ENCODE results near the gene ARHGEF35.

ARHGEF35 gene

DNA sequence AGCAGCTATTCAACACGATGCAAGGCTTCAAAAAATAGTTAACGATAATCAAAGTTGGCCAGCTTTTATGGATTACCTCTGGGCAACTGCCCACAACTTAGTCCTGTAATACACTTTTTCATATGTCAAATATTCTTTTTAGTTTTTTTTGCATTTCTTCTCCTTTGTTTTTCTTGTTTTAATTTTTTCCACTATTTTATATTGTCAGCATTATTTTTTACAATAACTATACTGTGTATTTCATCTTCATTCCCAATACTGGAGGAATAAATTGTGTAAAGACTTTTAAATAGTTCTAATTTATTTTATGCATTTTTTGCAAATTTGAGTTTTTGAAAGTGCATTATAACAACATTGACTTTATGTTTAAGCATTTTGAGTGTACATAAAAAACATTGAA, 30.8 kb downstream of the ARHGEF35 start:
- Histone ChIP-seq H3K4me1 (no peaks in the 10 kb centered on the region), H3K4me3 (ENCODE audit: low read depth, low read length) (no peak overlapping the region), H3K27me3 (no peaks in the 10 kb centered on the region), H3K36me3 (no peaks in the 10 kb centered on the region), H3K9me3 (no peaks in the 10 kb centered on the region)
- DNase-seq = no peak
- TF ChIP-seq, protein P1, sequence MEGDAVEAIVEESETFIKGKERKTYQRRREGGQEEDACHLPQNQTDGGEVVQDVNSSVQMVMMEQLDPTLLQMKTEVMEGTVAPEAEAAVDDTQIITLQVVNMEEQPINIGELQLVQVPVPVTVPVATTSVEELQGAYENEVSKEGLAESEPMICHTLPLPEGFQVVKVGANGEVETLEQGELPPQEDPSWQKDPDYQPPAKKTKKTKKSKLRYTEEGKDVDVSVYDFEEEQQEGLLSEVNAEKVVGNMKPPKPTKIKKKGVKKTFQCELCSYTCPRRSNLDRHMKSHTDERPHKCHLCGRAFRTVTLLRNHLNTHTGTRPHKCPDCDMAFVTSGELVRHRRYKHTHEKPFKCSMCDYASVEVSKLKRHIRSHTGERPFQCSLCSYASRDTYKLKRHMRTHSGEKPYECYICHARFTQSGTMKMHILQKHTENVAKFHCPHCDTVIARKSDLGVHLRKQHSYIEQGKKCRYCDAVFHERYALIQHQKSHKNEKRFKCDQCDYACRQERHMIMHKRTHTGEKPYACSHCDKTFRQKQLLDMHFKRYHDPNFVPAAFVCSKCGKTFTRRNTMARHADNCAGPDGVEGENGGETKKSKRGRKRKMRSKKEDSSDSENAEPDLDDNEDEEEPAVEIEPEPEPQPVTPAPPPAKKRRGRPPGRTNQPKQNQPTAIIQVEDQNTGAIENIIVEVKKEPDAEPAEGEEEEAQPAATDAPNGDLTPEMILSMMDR (IDR thresholded peaks at IDR 0.05; ENCODE audit: low read depth, low read length) = no peak

DNA sequence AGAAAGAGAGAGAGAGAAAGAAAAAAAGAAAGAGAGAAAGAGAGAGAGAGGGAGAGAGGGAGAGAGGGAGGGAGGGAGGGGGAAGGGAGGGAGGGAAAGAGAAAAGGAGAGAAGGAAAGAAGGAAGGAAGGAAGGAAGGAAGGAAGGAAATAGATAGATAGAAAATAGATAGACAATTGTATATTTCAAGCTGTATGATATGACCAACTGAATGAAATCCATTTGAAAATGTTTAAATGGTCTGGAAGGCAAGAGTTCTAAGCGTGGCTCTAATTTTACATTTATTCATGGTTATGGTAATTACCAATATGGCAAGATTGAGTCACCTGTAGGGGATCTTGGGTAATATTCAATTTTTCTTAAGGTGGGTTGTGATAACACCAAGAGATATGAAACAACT, 36.8 kb downstream of the ARHGEF35 start:
- DNase-seq = no peak
- Histone ChIP-seq H3K4me3 (ENCODE audit: low read depth, low read length) (no peak overlapping the region), H3K4me1 (no peaks in the 10 kb centered on the region), H3K27me3 (no peaks in the 10 kb centered on the region), H3K9me3 (no peaks in the 10 kb centered on the region), H3K36me3 (no peaks in the 10 kb centered on the region)
- TF ChIP-seq, protein P1 (IDR thresholded peaks at IDR 0.05; ENCODE audit: low read depth, low read length) = no peak

DNA sequence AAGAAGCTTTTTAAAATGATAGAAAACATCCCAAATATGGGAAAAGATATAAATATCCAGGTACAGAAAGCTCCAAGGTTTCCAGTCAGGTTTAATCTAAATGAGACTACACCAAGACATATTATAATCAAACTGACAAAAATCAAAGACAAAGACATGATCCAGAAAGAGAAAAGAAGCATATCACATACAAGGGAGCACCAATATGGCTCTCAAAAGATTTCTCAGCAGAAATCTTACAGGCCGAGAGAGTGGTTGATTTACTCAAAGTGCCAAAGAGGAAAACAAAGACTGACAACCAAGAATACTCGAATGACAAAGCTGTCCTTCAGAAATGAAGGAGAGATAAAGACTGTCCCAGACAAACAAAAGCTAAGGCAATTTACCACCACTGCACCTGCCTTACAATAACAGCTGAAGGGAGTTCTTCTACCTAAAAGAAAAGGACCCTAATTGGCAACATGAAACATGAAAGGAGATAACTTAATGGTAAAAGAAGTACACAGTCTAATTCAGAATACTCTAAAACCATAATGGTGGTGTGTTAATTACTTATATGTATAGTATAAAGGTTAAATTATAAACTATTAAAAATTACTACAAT, 47.3 kb downstream of the ARHGEF35 start:
- DNase-seq = no peak
- Histone ChIP-seq H3K9me3 (peaks cover 6% of the 10 kb centered on the region), H3K4me1 (no peaks in the 10 kb centered on the region), H3K27me3 (no peaks in the 10 kb centered on the region), H3K36me3 (no peaks in the 10 kb centered on the region), H3K4me3 (ENCODE audit: low read depth, low read length) (no peak overlapping the region)
- TF ChIP-seq, protein P1 (IDR thresholded peaks at IDR 0.05; ENCODE audit: low read depth, low read length) = no peak

DNA sequence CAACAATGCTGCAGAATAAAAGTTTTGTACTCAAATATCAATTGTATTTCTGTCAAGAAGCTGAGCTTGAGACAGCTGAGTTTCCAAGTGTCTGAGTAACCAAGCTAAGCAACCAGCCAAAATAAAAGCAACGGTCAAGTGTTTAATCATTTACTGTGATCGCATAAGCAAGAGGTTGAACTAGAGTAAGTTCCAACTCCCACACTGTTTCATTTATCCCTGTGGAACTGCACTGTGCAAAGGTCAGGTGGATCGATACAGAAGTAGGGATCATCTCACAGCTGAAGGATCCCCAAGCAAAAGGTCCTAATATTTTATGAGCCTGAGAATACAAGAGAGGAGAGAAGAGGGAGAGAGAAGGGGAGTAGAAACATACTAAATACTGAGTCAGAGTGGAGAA, 51.2 kb downstream of the ARHGEF35 start:
- TF ChIP-seq, protein P1 (IDR thresholded peaks at IDR 0.05; ENCODE audit: low read depth, low read length) = no peak
- H3K4me3 ChIP-seq (ENCODE audit: low read depth, low read length) = no peak overlapping the region
- DNase-seq = no peak
- H3K36me3 ChIP-seq = no peaks in the 10 kb centered on the region
- no peaks in the 10 kb centered on the region for H3K27me3 ChIP-seq
- no peaks in the 10 kb centered on the region for H3K4me1 ChIP-seq
- peaks cover 6% of the 10 kb centered on the region for H3K9me3 ChIP-seq

DNA sequence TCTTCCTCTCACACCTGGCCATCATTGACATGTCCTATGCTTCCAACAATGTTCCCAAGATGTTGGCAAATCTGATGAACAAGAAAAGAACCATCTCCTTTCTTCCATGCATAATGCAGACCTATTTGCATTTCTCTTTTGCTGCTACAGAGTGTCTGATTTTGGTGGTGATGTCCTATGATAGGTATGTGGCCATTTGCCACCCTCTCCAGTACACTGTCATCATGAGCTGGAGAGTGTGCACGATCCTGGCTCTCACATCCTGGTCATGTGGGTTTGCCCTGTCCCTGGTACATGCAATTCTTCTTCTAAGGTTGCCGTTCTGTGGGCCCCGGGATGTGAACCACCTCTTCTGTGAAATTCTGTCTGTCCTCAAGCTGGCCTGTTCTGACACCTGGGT, 53.4 kb downstream of the ARHGEF35 start:
- Histone ChIP-seq H3K27me3 (no peaks in the 10 kb centered on the region), H3K9me3 (peaks cover 5% of the 10 kb centered on the region), H3K4me1 (no peaks in the 10 kb centered on the region), H3K4me3 (ENCODE audit: low read depth, low read length) (no peak overlapping the region), H3K36me3 (no peaks in the 10 kb centered on the region)
- no peak for DNase-seq
- TF ChIP-seq, protein P1 (IDR thresholded peaks at IDR 0.05; ENCODE audit: low read depth, low read length) = no peak

DNA sequence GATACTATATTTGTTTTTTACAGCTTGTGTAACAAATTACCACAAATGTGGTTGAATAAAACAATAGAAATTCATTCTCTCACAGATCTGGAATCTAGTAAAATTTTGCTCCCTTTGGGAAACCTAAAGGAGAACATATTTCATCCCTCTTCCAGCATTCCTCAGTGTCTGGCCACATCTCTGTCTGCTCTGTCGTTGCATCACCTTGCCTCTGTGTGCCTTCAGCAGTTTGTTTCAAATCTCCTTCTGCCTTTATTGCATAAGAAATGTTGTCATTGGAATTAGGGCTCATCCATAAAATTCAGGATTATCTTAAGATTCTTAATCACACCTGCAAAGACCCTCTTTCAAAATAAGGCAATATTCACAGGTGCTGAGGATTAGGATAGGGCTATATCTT, 58.1 kb downstream of the ARHGEF35 start:
- no peak for DNase-seq
- H3K27me3 ChIP-seq = no peaks in the 10 kb centered on the region
- TF ChIP-seq, protein P1 (IDR thresholded peaks at IDR 0.05; ENCODE audit: low read depth, low read length) = no peak

More for the DNA sequence above, 58.1 kb downstream of the ARHGEF35 start:
- Histone ChIP-seq H3K36me3 (no peaks in the 10 kb centered on the region), H3K4me3 (ENCODE audit: low read depth, low read length) (no peak overlapping the region), H3K9me3 (no peaks in the 10 kb centered on the region), H3K4me1 (no peaks in the 10 kb centered on the region)

Measured in BE2C (cell line).